Keratinocyte (primary cell): ENCODE results near the gene C9orf85.

Source experiments
- EZH2 ChIP-seq: IDR thresholded peaks from one replicate; pipeline ENCODE4 v1.6.1; 2012; ENCODE audit warnings: inconsistent platforms, mild to moderate bottlenecking, low read length, moderate library complexity
- TF ChIP-seq, protein P1 (sequence below), 3 experiments: IDR thresholded peaks in 1 of 3; conservative IDR thresholded peaks in 1 of 3; optimal IDR thresholded peaks in 1 of 3; 2 replicates in 2 of 3; 3 replicates in 1 of 3; pipeline versions ENCODE3 to v1.5.1; 2011; ENCODE audit warnings: low read length in 3 of 3, mild to moderate bottlenecking in 3 of 3, moderate library complexity in 2 of 3, control low read depth in 1 of 3, inconsistent platforms in 1 of 3; ENCODE audit not compliant: insufficient read depth in 2 of 3; ENCODE audit errors: extremely low read depth in 1 of 3

DNA sequence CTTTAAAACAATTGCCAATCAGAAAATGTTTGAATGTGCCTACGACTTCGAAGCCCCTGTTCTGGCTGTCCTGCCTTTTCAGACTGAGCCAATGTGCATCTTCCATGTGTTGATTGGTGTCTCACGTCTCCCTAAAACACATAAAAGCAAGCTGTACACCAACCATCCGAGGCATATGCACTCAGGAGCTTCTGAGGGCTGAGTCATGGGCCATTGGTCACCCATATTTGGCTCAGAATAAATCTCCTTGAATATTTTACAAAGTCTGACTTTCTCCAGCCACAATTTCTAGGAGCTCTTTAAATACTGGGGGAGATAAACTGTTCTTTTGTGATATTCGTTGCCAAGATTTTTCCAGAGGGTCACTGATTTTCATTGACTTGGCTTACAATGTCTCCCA is 95.1 kb downstream of the C9orf85 start:
- no peak for TF ChIP-seq EZH2
- TF ChIP-seq, protein P1, sequence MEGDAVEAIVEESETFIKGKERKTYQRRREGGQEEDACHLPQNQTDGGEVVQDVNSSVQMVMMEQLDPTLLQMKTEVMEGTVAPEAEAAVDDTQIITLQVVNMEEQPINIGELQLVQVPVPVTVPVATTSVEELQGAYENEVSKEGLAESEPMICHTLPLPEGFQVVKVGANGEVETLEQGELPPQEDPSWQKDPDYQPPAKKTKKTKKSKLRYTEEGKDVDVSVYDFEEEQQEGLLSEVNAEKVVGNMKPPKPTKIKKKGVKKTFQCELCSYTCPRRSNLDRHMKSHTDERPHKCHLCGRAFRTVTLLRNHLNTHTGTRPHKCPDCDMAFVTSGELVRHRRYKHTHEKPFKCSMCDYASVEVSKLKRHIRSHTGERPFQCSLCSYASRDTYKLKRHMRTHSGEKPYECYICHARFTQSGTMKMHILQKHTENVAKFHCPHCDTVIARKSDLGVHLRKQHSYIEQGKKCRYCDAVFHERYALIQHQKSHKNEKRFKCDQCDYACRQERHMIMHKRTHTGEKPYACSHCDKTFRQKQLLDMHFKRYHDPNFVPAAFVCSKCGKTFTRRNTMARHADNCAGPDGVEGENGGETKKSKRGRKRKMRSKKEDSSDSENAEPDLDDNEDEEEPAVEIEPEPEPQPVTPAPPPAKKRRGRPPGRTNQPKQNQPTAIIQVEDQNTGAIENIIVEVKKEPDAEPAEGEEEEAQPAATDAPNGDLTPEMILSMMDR (optimal IDR thresholded peaks at IDR 0.05 in 1 of 3, IDR thresholded peaks at IDR 0.05 in 1 of 3, conservative IDR thresholded peaks at IDR 0.05 in 1 of 3; ENCODE audit: extremely low read depth in 1 of 3, insufficient read depth in 2 of 3, low read length in 3 of 3) = no peak
